HL-60 (cell line): ENCODE results near the gene AOPEP.

Experiments used
- DNase-seq, 2 experiments: peaks; one replicate each; pipeline ENCODE4 v3.0.0-alpha.2; 2010 to 2020; ENCODE audit warnings: low read depth in 1 of 2, low spot score in 1 of 2
- H3K27ac ChIP-seq: fragments of 250-450 bp; sonication (Bioruptor Pico); replicated peaks from 2 replicates; pipeline ENCODE4 v1.5.1; 2020; ENCODE audit warnings: mild to moderate bottlenecking, moderate library complexity
- H3K27me3 ChIP-seq: fragments of 250-450 bp; sonication (Bioruptor Pico); 2 replicates; pipeline ENCODE4 v1.5.1; 2021; ENCODE audit warnings: mild to moderate bottlenecking, moderate library complexity; ENCODE audit not compliant: insufficient read depth, poor library complexity, severe bottlenecking
- H3K4me3 ChIP-seq: replicated peaks from 2 replicates; pipeline ENCODE4 v1.5.1; 2011; ENCODE audit warnings: mild to moderate bottlenecking, control low read depth, low read length; ENCODE audit not compliant: insufficient read depth
- GABPA ChIP-seq: IDR thresholded peaks from 2 replicates; pipeline ENCODE4 v1.6.1; 2012; ENCODE audit warnings: low read depth
- POLR2AphosphoS5 ChIP-seq: IDR thresholded peaks from 2 replicates; pipeline ENCODE4 v1.6.1; 2012; ENCODE audit warnings: low read depth
- SPI1 ChIP-seq: IDR thresholded peaks from 2 replicates; pipeline ENCODE4 v1.6.1; 2012; ENCODE audit warnings: low read depth, mild to moderate bottlenecking, borderline replicate concordance
- TF ChIP-seq, protein P1 (sequence below): IDR thresholded peaks from one replicate; pipeline ENCODE4 v1.5.1; 2011; ENCODE audit warnings: low read length, control low read depth, inconsistent platforms; ENCODE audit not compliant: insufficient read depth
- TF ChIP-seq, protein P2 (sequence below): IDR thresholded peaks from 2 replicates; pipeline ENCODE4 v1.6.1; 2012; ENCODE audit warnings: low read depth; ENCODE audit not compliant: insufficient replicate concordance

Gene AOPEP

DNA sequence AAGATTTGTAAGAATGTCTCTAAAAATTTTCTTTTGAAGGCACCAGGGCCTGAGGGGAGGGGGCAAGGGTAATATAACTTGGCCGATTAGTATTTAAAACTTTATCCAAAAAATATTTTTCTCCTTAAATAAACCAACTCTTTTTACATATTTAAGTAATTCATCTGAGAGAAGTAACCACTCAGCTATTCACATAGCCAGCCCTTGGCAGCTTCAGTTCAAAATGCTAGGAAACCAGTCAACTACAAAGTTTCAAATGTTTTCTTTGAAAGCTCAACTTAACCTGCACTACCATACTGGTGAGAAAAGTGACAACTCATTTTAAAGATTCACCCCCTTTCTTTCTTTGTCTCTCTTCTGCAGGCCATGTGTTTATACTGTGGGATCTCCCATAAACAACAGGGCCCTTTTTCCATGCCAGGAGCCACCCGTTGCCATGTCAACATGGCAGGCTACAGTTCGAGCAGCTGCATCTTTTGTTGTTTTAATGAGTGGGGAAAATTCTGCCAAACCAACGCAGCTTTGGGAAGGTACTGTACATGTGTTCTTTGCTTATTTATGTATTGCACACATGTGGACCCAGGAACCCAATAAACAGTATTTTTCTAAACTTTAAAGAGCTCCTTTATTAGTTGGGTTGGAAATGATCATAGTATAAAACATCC, 46.3 kb downstream of the AOPEP start:
- Histone ChIP-seq H3K4me3 (no peak overlapping the region), H3K27ac (no peak overlapping the region)
- DNase-seq = no peak

DNA sequence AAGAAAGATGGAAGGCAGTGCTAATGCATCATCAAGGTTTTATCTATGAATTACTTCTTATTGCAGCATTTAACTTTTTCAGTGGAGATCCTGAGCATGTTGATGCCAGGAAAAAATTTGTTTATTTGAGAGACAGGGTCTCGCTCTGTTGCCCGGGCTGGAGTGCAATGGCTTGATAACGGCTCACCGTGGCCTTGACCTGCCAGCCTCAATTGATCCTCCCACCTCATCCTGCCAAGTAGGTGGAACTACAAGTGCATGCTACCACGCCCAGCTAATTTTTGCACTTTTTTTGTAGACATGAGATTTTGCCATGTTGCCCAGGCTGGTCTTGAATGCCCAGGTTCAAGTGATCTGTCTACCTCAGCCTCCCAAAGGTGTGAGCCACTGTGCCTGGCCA, 47.2 kb downstream of the AOPEP start:
- DNase-seq = no peak
- H3K27me3 ChIP-seq = no peaks in the 10 kb centered on the region
- no peak overlapping the region for H3K4me3 ChIP-seq
- no peak overlapping the region for H3K27ac ChIP-seq
- TF ChIP-seq GABPA (no peak), SPI1 (no peak), POLR2AphosphoS5 (no peak)
- TF ChIP-seq, protein P1, sequence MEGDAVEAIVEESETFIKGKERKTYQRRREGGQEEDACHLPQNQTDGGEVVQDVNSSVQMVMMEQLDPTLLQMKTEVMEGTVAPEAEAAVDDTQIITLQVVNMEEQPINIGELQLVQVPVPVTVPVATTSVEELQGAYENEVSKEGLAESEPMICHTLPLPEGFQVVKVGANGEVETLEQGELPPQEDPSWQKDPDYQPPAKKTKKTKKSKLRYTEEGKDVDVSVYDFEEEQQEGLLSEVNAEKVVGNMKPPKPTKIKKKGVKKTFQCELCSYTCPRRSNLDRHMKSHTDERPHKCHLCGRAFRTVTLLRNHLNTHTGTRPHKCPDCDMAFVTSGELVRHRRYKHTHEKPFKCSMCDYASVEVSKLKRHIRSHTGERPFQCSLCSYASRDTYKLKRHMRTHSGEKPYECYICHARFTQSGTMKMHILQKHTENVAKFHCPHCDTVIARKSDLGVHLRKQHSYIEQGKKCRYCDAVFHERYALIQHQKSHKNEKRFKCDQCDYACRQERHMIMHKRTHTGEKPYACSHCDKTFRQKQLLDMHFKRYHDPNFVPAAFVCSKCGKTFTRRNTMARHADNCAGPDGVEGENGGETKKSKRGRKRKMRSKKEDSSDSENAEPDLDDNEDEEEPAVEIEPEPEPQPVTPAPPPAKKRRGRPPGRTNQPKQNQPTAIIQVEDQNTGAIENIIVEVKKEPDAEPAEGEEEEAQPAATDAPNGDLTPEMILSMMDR = no peak
- TF ChIP-seq, protein P2, sequence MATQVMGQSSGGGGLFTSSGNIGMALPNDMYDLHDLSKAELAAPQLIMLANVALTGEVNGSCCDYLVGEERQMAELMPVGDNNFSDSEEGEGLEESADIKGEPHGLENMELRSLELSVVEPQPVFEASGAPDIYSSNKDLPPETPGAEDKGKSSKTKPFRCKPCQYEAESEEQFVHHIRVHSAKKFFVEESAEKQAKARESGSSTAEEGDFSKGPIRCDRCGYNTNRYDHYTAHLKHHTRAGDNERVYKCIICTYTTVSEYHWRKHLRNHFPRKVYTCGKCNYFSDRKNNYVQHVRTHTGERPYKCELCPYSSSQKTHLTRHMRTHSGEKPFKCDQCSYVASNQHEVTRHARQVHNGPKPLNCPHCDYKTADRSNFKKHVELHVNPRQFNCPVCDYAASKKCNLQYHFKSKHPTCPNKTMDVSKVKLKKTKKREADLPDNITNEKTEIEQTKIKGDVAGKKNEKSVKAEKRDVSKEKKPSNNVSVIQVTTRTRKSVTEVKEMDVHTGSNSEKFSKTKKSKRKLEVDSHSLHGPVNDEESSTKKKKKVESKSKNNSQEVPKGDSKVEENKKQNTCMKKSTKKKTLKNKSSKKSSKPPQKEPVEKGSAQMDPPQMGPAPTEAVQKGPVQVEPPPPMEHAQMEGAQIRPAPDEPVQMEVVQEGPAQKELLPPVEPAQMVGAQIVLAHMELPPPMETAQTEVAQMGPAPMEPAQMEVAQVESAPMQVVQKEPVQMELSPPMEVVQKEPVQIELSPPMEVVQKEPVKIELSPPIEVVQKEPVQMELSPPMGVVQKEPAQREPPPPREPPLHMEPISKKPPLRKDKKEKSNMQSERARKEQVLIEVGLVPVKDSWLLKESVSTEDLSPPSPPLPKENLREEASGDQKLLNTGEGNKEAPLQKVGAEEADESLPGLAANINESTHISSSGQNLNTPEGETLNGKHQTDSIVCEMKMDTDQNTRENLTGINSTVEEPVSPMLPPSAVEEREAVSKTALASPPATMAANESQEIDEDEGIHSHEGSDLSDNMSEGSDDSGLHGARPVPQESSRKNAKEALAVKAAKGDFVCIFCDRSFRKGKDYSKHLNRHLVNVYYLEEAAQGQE = no peak

More for the DNA sequence above, 46.3 kb downstream of the AOPEP start:
- H3K27me3 ChIP-seq = no peaks in the 10 kb centered on the region
- TF ChIP-seq, protein P1 = no peak
- no peak for TF ChIP-seq GABPA
- TF ChIP-seq, protein P2 = no peak
- TF ChIP-seq SPI1 = no peak
- no peak for TF ChIP-seq POLR2AphosphoS5

DNA sequence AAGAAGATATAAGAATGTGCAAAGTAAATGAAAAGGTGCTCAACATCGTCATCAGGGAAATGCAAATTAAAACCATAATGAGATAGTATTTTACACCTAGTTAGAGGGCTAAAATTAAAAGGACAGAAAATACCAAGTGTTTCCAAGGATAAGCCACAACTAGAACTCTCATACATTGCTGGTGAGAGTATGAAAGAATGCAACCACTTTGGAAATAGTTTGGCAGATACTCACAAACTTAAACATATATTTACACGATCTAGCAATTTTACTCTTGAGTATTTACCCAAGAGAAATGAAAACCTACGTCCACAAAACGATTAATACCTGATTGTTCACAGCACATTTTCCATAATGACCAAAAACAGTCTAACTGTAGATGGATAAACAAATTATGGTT, 51.5 kb downstream of the AOPEP start:
- TF ChIP-seq, protein P2 = no peak
- TF ChIP-seq POLR2AphosphoS5 (no peak), SPI1 (no peak), GABPA (no peak)
- TF ChIP-seq, protein P1 = no peak
- no peak overlapping the region for H3K27ac ChIP-seq
- H3K27me3 ChIP-seq = no peaks in the 10 kb centered on the region
- no peak for DNase-seq
- no peak overlapping the region for H3K4me3 ChIP-seq
